ENCODE measurements around the gene NOS3. TPM values are rescaled to one million over a fixed set of nuclear protein-coding genes. Genes with fewer than 3 reads are reported as not detected.

Gene NOS3
- total and polyA plus RNA-seq, 9 of the 15 experiments (the other 6 are each of a cell fraction or from before 2014, with no cell fraction given): 1.1 to 121 (median 23.6) TPM

DNA sequence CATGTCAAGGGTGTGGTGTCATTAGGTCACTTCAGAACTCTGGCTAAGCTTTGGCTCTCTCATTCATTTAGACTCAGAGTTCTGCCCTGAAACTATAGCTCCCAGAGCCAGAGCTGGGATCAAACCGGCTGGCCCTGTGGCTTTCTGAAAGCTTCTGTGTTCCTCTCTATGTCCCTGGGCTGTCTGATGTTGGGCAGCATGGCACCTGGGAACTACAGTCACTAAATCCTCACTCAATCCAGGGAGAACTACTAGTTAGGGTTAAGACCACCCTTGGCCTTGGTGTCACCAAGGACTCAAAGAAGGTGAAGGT lies 20.2 kb downstream of the NOS3 start (continued):
- TF ChIP-seq CUX1 (CRISPR knock-in tag; IDR thresholded peaks at IDR 0.05) (0 out of 2 replicates have a peak, but pooled peaks have one; percentile 1), NR2C1 (IDR thresholded peaks at IDR 0.05) (no peak), NR2C1 (tag; IDR thresholded peaks at IDR 0.05) (0 out of 2 replicates have a peak, but pooled peaks have one; percentile 5), MED1 (CRISPR knock-in tag; IDR thresholded peaks at IDR 0.05; ENCODE audit: borderline replicate concordance) (no peak), CAMTA2 (CRISPR knock-in tag; conservative IDR thresholded peaks at IDR 0.05) (0 out of 2 replicates have a peak, but pooled peaks have one; percentile 85), TBP (optimal IDR thresholded peaks at IDR 0.05; ENCODE audit: low read depth, low read length) (no peak), ZNF589 (CRISPR knock-in tag; IDR thresholded peaks at IDR 0.05; ENCODE audit: low read depth) (0 out of 2 replicates have a peak, but pooled peaks have one; percentile 25), L3MBTL2 (IDR thresholded peaks at IDR 0.05) (0 out of 2 replicates have a peak, but pooled peaks have one; percentile 2)

Data from K562 (cell line).